ENCODE measurements around the gene SPC25. TPM values are rescaled to one million over a fixed set of nuclear protein-coding genes. Genes with fewer than 3 reads are reported as not detected.

Gene SPC25
- total and polyA plus RNA-seq, 9 of the 15 experiments (the other 6 are each of a cell fraction or from before 2014, with no cell fraction given): 44.8 to 100 (median 75.0) TPM

DNA sequence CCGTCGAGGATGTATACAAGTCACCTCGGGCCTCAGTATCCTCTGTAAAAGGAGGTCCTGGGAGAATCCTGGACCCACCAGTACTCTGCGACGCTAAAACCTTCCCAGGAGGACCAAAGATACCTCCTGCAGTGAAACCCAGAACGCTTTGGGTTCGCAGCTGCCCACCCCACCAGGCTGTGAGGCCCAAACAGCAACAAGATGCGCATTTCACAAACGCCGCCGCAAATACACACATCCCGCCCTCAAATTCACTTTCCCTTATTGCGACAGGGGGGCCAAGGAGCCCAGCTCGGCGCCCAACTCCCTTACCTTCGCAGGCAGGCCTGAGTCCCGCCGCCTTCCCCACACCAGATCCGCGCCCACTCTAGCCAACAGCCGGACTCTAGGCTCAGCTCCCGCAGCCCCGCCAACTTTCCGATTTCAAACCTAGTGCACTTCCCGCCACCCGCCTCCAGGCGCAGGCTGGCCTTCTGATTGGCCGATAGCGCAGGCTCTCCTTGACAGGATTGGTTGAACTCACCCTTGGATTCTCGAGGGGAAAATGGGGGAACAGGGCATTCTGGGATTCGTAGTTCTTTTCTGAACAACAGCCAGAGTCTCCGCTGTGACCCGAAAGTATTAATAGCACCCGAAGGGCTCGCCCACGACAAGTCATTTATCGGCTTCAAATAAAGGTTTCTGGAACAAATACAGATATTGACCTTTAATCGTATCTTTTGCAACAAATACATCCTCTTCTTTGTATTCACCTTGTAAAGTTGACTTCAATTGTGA, at the start of gene SPC25 (continued):
- TF ChIP-seq TAF9B (IDR thresholded peaks at IDR 0.05; ENCODE audit: partially characterized antibody) (peak; percentile 67), RBM39 (optimal IDR thresholded peaks at IDR 0.05; ENCODE audit: low read depth, low read length) (no peak), ZNF143 (CRISPR knock-in tag; IDR thresholded peaks at IDR 0.05) (peak; percentile 97), RBBP5 (IDR thresholded peaks at IDR 0.05; ENCODE audit: borderline replicate concordance, insufficient read depth, low read length, poor library complexity, severe bottlenecking) (peak; percentile 91), NR2C2 (CRISPR knock-in tag; IDR thresholded peaks at IDR 0.05) (peak; percentile 76; the same call in 1 of the 2 replicates), NR2C2 (tag; IDR thresholded peaks at IDR 0.05) (peak; percentile 96), MAFF (IDR thresholded peaks at IDR 0.05; ENCODE audit: low read length) (no peak), CHCHD3 (CRISPR knock-in tag; IDR thresholded peaks at IDR 0.05) (0 out of 2 replicates have a peak, but pooled peaks have one; percentile 44), PHB (CRISPR knock-in tag; IDR thresholded peaks at IDR 0.05) (no peak), MTA3 (IDR thresholded peaks at IDR 0.05; ENCODE audit: borderline replicate concordance) (peak; percentile 79), TAF7 (tag; IDR thresholded peaks at IDR 0.05) (peak; percentile 47; the same call in 1 of the 2 replicates), ZNF583 (CRISPR knock-in tag; IDR thresholded peaks at IDR 0.05) (no peak), FOXA1 (IDR thresholded peaks at IDR 0.05; ENCODE audit: borderline replicate concordance) (no peak), CBX1 (IDR thresholded peaks at IDR 0.05; ENCODE audit: low read depth) (peak; percentile 84; the same call in 1 of the 2 replicates), ZNF696 (CRISPR knock-in tag; conservative IDR thresholded peaks at IDR 0.05) (no peak), SMAD3 (CRISPR knock-in tag; conservative IDR thresholded peaks at IDR 0.05) (no peak), YBX1 (IDR thresholded peaks at IDR 0.05) (no peak), SNIP1 (IDR thresholded peaks at IDR 0.05; ENCODE audit: low read depth) (no peak), ZNF347 (CRISPR knock-in tag; IDR thresholded peaks at IDR 0.05; ENCODE audit: low read depth) (no peak)
- TF ChIP-seq, protein P1, sequence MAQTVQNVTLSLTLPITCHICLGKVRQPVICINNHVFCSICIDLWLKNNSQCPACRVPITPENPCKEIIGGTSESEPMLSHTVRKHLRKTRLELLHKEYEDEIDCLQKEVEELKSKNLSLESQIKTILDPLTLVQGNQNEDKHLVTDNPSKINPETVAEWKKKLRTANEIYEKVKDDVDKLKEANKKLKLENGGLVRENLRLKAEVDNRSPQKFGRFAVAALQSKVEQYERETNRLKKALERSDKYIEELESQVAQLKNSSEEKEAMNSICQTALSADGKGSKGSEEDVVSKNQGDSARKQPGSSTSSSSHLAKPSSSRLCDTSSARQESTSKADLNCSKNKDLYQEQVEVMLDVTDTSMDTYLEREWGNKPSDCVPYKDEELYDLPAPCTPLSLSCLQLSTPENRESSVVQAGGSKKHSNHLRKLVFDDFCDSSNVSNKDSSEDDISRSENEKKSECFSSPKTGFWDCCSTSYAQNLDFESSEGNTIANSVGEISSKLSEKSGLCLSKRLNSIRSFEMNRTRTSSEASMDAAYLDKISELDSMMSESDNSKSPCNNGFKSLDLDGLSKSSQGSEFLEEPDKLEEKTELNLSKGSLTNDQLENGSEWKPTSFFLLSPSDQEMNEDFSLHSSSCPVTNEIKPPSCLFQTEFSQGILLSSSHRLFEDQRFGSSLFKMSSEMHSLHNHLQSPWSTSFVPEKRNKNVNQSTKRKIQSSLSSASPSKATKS (CRISPR knock-in tag; IDR thresholded peaks at IDR 0.05): no peak
- TF ChIP-seq, protein P2, sequence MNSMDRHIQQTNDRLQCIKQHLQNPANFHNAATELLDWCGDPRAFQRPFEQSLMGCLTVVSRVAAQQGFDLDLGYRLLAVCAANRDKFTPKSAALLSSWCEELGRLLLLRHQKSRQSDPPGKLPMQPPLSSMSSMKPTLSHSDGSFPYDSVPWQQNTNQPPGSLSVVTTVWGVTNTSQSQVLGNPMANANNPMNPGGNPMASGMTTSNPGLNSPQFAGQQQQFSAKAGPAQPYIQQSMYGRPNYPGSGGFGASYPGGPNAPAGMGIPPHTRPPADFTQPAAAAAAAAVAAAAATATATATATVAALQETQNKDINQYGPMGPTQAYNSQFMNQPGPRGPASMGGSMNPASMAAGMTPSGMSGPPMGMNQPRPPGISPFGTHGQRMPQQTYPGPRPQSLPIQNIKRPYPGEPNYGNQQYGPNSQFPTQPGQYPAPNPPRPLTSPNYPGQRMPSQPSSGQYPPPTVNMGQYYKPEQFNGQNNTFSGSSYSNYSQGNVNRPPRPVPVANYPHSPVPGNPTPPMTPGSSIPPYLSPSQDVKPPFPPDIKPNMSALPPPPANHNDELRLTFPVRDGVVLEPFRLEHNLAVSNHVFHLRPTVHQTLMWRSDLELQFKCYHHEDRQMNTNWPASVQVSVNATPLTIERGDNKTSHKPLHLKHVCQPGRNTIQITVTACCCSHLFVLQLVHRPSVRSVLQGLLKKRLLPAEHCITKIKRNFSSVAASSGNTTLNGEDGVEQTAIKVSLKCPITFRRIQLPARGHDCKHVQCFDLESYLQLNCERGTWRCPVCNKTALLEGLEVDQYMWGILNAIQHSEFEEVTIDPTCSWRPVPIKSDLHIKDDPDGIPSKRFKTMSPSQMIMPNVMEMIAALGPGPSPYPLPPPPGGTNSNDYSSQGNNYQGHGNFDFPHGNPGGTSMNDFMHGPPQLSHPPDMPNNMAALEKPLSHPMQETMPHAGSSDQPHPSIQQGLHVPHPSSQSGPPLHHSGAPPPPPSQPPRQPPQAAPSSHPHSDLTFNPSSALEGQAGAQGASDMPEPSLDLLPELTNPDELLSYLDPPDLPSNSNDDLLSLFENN (IDR thresholded peaks at IDR 0.05; ENCODE audit: low read depth in 2 of 2, low read length in 2 of 2): no peak
- TF ChIP-seq, protein P3, sequence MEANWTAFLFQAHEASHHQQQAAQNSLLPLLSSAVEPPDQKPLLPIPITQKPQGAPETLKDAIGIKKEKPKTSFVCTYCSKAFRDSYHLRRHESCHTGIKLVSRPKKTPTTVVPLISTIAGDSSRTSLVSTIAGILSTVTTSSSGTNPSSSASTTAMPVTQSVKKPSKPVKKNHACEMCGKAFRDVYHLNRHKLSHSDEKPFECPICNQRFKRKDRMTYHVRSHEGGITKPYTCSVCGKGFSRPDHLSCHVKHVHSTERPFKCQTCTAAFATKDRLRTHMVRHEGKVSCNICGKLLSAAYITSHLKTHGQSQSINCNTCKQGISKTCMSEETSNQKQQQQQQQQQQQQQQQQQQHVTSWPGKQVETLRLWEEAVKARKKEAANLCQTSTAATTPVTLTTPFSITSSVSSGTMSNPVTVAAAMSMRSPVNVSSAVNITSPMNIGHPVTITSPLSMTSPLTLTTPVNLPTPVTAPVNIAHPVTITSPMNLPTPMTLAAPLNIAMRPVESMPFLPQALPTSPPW (CRISPR knock-in tag; IDR thresholded peaks at IDR 0.05): peak; percentile 74

All from K562 (cell line).